AG09319 (cell line): ENCODE measurements around the gene MYO7B.

Source experiments
- DNase-seq: peaks from one replicate; pipeline ENCODE4 v3.0.0-alpha.2; 2010; ENCODE audit warnings: low read depth; ENCODE audit errors: extremely low read depth
- TF ChIP-seq, protein P1 (sequence below): IDR thresholded peaks from 2 replicates; pipeline ENCODE4 v1.5.1; 2011; ENCODE audit warnings: low read depth, mild to moderate bottlenecking, inconsistent platforms, low read length, moderate library complexity

Gene MYO7B

DNA sequence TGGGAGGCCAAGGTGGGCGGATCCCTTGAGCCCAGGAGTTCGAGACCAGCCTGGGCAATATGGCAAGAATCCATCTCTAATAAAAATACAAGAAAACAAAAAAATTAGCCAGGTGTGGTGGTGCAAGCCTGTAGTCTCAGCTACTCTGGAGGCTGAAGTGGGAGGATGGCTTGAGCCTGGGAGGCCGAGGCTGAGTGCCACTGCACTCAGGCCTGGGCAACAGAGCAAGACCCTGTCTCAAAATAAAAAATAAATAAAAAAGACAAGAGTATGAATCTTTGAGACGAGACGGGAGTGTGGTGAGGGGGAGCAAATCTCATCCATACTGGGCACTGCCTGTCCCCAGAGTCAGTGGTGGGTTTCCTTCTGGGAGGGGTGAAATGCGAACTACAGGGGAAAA, 122.7 kb downstream of the MYO7B start:
- DNase-seq = no peak
- TF ChIP-seq, protein P1, sequence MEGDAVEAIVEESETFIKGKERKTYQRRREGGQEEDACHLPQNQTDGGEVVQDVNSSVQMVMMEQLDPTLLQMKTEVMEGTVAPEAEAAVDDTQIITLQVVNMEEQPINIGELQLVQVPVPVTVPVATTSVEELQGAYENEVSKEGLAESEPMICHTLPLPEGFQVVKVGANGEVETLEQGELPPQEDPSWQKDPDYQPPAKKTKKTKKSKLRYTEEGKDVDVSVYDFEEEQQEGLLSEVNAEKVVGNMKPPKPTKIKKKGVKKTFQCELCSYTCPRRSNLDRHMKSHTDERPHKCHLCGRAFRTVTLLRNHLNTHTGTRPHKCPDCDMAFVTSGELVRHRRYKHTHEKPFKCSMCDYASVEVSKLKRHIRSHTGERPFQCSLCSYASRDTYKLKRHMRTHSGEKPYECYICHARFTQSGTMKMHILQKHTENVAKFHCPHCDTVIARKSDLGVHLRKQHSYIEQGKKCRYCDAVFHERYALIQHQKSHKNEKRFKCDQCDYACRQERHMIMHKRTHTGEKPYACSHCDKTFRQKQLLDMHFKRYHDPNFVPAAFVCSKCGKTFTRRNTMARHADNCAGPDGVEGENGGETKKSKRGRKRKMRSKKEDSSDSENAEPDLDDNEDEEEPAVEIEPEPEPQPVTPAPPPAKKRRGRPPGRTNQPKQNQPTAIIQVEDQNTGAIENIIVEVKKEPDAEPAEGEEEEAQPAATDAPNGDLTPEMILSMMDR = no peak

DNA sequence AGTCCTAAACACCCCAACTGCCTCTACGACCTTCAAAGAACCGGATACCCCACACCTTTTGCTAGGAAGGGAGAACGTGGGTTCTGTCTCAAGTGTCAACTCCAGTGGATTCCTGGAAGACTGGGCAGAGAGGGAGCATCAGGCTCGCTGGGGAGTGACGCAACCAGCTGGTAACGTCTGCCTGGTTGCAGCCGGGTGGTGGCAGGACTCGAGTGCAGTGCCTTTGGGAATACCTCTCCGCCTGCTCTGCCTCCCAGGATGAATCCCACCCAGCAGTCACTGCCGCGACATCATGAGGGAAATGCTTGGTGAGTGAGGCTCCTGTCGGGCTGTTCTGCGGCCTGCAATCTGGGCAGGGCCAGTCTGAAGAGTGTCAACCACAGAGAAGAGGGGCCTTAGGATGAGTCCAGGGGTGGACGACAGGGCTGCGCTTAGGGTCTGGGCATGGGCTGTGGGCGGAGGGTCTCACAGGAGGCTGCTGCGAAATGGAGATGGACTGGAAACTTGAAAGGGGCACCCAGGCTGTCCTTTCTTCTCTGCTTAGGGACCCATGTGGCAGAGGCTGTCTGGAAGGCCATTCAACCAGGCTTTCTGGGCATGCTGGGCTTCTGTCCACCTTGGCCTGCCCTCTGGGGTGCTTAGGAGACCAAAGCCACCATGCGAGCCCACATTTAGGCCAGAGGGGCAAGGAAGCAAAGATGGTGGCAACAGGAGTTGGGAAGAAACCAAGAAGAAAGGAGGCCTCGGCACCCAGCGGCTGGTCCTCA, 123.3 kb downstream of the MYO7B start:
- no peak for DNase-seq
- TF ChIP-seq, protein P1 = no peak

DNA sequence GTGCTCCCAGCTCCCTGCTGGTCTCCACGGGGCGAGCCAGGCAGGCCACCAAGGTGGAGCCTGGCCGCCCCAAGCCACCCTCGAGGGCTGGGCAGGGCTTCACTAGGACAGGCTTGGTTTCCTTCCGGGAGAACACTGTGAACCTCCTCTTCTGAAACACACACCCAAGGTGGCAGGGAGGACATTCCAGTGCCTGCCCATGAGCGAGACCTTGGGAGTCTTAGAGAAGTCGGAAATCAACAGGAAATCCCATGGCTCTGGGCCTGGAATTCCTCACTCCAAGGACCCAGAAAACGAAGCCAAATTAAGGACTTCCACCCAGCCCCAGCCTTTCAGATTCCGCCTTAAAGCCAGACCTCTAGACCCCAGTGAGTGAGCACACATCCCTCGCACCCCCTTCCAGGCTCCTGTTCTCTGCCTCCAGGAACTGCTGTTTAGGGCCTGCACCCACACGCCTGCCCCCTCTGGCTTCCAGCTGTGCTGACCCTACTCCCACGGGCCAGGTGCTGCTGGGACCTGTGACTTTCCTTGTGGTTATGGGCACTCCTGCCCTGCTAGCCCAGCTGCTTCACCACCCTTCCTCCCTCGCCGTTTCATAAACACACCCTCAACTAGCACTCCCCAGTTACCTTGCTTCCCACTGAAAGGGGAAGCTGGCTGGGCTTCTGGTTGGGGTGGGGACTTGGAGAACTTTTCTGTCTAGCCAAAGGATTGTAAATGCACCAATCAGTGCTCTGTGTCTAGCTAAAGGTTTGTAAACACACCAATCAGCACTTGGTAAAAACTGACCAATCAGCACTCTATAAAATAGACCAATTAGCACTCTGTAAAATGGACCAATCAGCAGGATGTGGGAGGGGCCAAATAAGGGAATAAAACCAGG, 124.2 kb downstream of the MYO7B start:
- TF ChIP-seq, protein P1 = no peak
- DNase-seq = no peak

DNA sequence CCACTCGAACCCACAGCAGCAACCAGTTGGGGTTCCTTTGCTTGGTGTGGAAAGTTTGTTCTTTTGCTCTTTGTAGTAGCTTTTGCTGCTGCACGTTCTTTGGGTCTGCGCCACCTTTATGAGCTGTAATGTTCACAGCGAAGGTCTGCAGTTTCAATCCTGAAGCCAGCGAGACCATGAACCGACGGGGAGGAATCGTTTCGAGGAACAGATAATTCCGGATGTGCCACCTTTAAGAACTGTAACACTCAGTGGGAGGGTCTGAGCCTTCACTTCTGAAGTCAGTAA, 124.8 kb downstream of the MYO7B start:
- TF ChIP-seq, protein P1 = no peak
- no peak for DNase-seq

DNA sequence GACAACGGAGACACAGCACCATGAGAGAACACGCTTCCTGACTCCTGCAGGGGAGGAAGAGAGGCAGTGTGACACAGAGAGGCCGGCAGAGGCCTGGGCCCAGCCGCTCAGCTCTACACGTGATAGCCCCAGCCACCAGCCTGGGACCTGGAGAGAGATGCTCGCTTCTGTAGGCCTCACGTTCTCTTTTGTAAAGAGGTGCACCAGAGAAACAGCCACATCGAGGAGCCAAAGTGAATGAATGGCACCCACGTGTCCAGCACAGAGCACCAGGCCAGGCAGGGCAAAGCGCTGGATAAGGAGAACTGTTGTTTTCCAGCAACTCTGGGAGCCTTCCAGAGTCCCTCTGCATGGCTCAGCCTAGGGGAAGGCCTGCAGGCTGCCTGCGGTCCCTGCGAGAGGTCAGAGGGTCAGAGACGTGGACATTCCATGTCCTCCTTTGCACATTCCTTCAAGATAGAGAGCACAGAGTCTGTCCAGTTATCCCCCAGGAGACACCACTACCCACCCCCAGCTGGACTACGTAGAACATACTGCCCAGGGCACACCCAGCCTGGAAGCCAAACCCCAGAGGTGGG, 125.7 kb downstream of the MYO7B start:
- no peak for DNase-seq
- TF ChIP-seq, protein P1 = no peak

DNA sequence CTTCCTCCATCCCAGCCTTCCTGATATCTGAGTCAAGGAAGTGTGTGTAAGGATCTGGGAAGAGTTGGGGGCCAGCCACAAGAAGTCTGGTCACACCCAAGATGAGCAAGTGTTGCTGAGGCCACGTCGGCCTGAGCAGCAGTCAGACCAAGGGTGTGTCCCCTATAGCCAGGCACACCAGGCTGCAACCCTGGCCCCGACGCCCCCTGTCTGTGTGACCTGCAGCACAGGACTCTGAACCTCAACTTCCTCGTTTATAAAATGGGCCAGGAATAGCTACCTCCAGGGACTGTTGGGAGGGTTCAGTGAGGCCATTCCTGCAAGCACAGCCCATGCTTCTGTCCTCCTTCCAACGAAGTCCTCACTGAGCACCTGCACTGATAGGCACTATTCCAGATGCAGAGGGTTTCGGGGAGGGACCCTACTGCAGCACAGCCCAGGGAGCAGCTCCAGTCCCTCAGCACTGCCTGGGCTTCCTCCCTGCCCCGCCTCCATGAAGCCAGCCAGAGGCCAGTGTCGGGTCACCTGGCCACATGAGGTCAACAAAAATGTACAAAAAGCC, 126.5 kb downstream of the MYO7B start:
- TF ChIP-seq, protein P1 = no peak; the same call in none of the 2 replicates
- DNase-seq = no peak
